ENCODE data around the gene CHAF1A.

The CHAF1A gene

DNA sequence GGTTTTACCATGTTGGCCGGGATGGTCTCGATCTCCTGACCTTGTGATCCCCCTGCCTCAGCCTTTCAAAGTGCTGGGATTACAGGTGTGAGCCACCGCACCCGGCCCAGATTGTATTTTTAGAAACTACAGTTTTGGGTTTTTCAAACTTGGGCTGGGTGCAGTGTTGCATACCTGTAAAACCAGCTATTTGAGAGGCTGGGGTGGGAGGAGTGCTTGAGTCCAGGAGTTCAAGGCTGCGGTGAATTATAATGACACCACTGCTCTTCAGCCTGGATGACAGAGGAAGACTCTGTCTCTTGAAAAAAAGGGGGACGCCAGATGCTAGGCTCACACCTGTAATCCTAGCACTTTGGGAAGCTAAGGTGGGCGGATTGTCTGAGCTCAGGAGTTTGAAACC, 4.2 kb downstream of the CHAF1A start:
- DNase-seq = no peak

GRCh38 chr19:4409123-4409933, 6.9 kb downstream of the CHAF1A start:
- DNase-seq = no peak

- no peak for DNase-seq
These were observed 11.1 kb downstream of the CHAF1A start for GRCh38 chr19:4413588-4413987.

DNA sequence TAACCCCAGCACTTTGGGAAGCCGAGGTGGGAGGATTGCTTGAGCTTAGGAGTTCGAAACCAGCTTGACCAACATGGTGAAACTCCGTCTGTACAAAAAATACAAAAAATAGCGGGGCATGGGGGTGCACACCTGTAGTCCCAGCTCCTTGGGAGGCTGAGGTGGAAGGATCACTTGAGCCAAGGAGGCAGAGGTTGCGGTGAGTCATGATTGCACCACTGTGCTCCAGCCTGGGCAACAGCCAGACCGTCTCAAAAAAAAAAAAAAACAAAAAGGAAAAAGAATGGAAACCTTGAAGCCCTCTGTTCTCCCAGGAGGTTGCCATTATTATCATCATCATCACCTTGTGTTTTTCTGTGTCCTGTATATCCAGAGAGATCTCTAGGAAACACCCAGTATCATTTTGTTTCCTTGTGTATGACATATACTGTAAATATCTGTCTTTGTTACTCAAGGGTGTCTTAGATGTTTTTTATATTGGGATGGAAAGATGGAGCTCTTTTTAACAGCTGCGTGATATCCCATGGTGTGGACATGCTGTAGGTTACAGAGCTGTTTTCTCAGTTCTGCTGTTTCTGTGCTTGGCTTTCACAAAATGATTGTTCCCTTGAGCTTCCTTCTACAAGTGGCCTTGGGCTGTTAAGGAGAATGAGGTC, 11.8 kb downstream of the CHAF1A start:
- DNase-seq = no peak

- DNase-seq = no peak
These were observed 12.4 kb downstream of the CHAF1A start for GRCh38 chr19:4414800-4415321.

DNA sequence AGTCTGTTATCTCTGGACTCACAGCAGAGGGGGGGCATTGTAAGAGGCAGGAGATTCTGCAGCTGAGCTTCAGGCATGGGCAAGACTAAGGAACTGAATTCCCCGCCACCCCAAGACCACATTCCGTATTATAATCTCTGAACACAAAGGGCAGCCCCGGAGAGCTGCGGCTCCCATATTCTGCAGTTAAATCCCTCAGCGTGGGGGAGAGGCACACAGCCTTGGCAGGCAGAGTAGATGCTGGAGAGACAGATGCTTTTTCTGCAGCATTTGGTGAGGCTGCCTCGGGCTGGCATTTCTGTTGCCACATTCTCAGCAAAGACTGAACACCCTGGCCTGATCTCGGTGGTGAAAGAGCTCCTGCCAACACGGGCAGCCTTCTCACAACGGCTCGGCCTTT, 12.9 kb downstream of the CHAF1A start:
- no peak for DNase-seq

DNA sequence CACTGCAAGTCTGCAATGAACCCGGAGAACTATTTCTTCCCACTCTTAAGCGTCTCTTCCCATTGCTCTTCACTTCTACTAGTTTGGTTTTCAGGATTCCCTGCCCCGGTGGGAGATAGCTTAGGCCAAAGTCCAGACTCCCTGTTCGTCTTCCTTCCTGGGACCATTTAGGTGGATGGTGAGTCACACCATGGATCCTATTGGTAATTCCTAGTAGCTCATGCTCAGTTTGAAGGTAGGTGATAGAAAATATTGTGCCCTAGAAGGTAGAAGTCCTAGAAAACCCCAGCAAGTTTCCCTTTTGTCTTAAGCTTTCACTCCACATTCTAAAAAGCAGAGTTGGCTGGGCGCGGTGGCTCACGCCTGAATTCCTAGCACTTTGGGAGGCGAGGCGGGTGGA, 13.8 kb downstream of the CHAF1A start:
- no peak for DNase-seq

GRCh38 chr19:4423416-4424126, 21.1 kb downstream of the CHAF1A start:
- DNase-seq = no peak

- no peak for DNase-seq
These were observed 23.1 kb downstream of the CHAF1A start for GRCh38 chr19:4425537-4425936.

DNA sequence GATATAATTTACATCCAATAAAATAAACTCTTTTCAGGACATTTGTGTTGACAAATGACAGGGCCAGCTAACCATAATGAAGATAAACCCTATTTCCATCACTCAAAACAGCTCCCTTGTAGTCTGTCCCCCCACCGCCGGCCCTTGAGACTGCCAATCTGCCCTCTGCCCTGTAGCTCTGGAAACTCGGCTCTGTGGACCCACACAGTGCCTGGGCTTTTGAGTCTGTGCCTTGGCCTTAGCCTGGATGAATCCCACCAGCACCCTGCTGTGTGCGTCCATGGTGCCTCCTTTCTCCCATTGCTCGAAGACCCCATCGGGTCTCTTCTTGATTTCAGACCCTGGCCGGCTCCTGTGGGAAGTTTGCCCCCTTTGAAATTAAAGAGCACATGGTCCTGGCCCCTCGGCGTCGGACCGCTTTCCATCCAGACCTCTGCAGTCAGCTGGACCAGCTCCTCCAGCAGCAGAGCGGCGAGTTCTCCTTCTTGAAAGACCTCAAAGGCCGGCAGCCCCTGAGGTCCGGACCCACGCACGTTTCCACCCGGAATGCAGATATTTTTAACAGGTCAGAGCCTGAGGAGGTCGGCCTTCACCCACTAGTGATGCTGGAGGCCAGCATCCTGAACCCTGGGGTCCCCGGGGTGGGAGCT, 26.0 kb downstream of the CHAF1A start:
- DNase-seq = no peak

- no peak for DNase-seq
These were observed 26.8 kb downstream of the CHAF1A start for GRCh38 chr19:4429256-4429655.

DNA sequence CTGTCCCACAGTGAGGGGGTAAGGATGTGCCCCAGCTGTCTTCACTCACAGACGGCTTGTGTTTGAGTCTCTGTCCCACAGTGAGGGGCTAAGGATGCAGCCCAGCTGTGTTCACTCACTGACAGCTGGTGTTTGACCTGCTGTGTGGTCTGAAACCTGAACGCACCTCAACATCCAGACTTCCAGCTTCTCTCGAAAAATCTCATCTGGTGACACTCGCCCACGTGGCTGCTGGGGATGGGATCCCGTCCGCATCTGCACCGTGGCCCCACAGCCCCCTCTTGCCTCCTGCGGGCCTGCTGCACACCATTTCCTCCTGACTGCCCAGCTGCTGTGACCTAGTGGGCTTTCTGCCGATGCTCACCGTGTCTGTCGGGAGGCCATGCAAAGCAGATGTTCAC, 27.3 kb downstream of the CHAF1A start:
- no peak for DNase-seq

GRCh38 chr19:4430760-4431159, 28.3 kb downstream of the CHAF1A start:
- no peak for DNase-seq

DNA sequence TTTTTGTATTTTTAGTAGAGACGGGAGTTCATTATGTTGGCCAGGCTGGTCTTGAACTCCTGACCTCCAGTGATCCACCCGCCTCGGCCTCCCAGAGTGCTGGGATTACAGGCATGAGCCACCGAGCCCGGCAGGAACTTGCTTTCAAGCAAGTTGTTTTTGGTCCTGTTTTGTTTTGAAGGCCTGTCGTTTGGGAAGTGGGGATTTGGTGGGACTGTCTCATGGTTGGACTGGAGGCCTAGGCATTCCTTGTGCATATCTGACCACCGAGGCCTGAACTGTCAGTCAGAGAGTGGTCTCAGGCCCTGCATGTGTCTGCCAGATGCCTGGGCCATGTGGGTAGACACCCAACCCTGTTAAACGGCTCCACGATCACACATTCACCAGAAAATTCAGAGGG, 28.9 kb downstream of the CHAF1A start:
- no peak for DNase-seq

- DNase-seq = no peak
These were observed 29.6 kb downstream of the CHAF1A start for GRCh38 chr19:4431808-4432674.

- DNase-seq = no peak
These were observed 30.6 kb downstream of the CHAF1A start for GRCh38 chr19:4432918-4433506.

GRCh38 chr19:4434391-4434790, 32.0 kb downstream of the CHAF1A start:
- DNase-seq = no peak

DNA sequence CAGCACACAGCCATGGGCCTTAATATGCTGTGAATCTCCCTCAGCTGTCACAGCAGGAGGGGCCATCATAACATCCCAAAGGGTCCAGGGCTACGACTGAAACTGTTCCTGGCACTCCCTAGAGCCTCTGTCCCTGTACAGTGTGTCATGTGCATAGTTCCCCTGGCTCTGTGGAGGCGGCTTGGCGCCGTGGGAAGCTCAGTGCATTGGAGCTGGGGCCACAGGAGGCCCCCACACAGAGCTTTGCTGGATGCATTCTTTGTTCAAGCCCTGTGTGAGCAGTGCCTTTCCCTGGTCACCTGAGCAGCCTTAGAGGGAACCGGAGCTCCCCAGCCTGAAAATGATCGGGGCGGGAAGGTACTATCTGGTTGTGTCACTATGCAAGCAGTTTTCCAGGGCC, 33.8 kb downstream of the CHAF1A start:
- no peak for DNase-seq

- DNase-seq = no peak
These were observed 34.7 kb downstream of the CHAF1A start for GRCh38 chr19:4437103-4437502.

DNA sequence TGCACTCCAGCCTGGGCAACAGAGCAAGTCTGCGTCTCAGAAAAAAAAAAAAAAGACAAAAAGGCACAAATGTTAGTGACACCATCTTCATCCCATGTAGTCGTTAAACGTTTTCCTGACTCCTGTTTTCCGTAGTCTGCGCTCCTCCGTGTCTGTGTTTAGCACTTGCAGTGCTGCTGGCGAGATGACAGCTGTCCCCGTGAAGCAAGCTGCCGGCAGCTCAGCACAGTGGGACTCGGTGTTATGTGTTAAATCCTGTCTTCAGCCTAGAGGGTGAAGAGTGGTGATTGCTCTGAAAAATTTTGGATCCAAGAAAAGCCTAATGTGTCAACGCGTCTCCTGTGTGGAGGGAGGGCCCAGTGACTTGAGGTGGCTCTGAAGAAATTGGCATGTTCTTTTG, 36.8 kb downstream of the CHAF1A start:
- DNase-seq = no peak

DNA sequence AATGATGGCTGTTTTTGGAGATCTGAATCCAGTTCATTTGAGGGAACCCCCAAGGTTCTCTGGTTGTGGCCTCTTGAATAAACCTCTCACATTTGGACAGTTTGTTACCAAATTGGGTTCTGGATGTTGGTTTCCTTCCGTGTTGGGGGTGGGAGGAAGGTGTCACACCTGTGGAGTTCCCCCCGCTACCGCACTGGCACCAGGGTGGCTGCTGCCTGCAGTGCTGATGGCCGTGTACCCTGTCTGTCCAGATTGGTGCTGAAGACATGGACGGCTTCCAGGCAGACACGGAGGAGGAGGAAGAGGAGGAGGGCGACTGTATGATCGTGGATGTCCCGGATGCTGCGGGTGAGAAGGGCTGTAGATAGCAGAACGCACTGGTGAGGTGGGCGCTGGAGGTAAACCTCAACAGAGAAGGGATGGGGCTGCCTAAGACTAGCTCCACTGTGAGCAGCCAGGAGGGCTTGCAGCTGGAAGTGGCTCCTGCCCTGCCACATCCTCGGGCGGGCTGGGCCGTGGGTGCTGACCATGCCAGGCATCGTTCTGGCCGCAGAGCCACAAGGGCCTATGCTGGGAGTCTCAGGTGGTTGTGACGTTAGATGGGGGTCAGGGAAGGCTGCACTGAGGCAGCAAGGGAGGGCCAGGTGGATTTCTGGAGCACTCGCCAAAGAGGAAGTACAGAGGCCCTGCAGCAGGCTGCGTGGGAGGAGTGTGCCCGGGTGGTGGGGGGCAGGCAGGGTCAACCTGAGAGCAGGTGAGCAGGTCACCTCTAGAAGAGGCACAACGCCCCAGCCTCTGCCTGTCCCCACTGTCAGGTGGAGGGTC, 39.8 kb downstream of the CHAF1A start:
- DNase-seq = no peak

Measured in SHP77 treated with DMSO at 0.1 percent for 48 hours (cell line).